Measurements from ENCODE around the gene DRC7. TPM values are rescaled to one million over a fixed set of nuclear protein-coding genes. Genes with fewer than 3 reads are reported as not detected.

The DRC7 gene
- total RNA-seq, 2 donors from 2014 or later = not detected

GRCh38 chr16:57724531-57724930 is 29.9 kb downstream of the DRC7 start:
- DNase-seq (ENCODE audit: low spot score) = no peak
- no peak overlapping the region for H3K4me3 ChIP-seq

GRCh38 chr16:57725151-57725550 is 30.5 kb downstream of the DRC7 start:
- Histone ChIP-seq H3K9me3 (no peaks in the 10 kb centered on the region), H3K4me1 (no peaks in the 10 kb centered on the region), H3K4me3 (no peak overlapping the region), H3K27me3 (no peaks in the 10 kb centered on the region), H3K36me3 (no peaks in the 10 kb centered on the region), H3K27ac (no peak overlapping the region)
- DNase-seq (ENCODE audit: low spot score) = no peak
- no peak for TF ChIP-seq CTCF (IDR thresholded peaks at IDR 0.05)

More at GRCh38 chr16:57724531-57724930, 29.9 kb downstream of the DRC7 start:
- Histone ChIP-seq H3K36me3 (no peaks in the 10 kb centered on the region), H3K9me3 (no peaks in the 10 kb centered on the region), H3K27me3 (no peaks in the 10 kb centered on the region), H3K4me1 (no peaks in the 10 kb centered on the region), H3K27ac (no peak overlapping the region)
- no peak for TF ChIP-seq CTCF (IDR thresholded peaks at IDR 0.05)

GRCh38 chr16:57725554-57725953 is 30.9 kb downstream of the DRC7 start:
- no peaks in the 10 kb centered on the region for H3K4me1 ChIP-seq
- DNase-seq (ENCODE audit: low spot score) = no peak
- no peaks in the 10 kb centered on the region for H3K9me3 ChIP-seq
- H3K36me3 ChIP-seq = no peaks in the 10 kb centered on the region
- TF ChIP-seq CTCF (IDR thresholded peaks at IDR 0.05) = no peak
- no peaks in the 10 kb centered on the region for H3K27me3 ChIP-seq
- no peak overlapping the region for H3K27ac ChIP-seq
- no peak overlapping the region for H3K4me3 ChIP-seq

- DNase-seq (ENCODE audit: low spot score) = no peak
- no peaks in the 10 kb centered on the region for H3K36me3 ChIP-seq
- no peaks in the 10 kb centered on the region for H3K27me3 ChIP-seq
- TF ChIP-seq CTCF (IDR thresholded peaks at IDR 0.05) = no peak
- H3K9me3 ChIP-seq = no peaks in the 10 kb centered on the region
- no peaks in the 10 kb centered on the region for H3K4me1 ChIP-seq
- H3K27ac ChIP-seq = no peak overlapping the region
- H3K4me3 ChIP-seq = no peak overlapping the region
Measured at GRCh38 chr16:57725976-57726375, 31.4 kb downstream of the DRC7 start.

GRCh38 chr16:57726433-57726947 is 31.9 kb downstream of the DRC7 start:
- H3K27me3 ChIP-seq = no peaks in the 10 kb centered on the region
- no peak overlapping the region for H3K27ac ChIP-seq
- no peaks in the 10 kb centered on the region for H3K9me3 ChIP-seq
- H3K4me3 ChIP-seq = no peak overlapping the region
- DNase-seq (ENCODE audit: low spot score) = no peak
- no peak for TF ChIP-seq CTCF (IDR thresholded peaks at IDR 0.05)
- H3K36me3 ChIP-seq = no peaks in the 10 kb centered on the region
- H3K4me1 ChIP-seq = no peaks in the 10 kb centered on the region

GRCh38 chr16:57727610-57728009 is 33.0 kb downstream of the DRC7 start:
- H3K9me3 ChIP-seq = no peaks in the 10 kb centered on the region
- no peaks in the 10 kb centered on the region for H3K27me3 ChIP-seq
- no peak overlapping the region for H3K27ac ChIP-seq
- no peaks in the 10 kb centered on the region for H3K4me1 ChIP-seq
- no peak for DNase-seq (ENCODE audit: low spot score)
- H3K36me3 ChIP-seq = no peaks in the 10 kb centered on the region
- TF ChIP-seq CTCF (IDR thresholded peaks at IDR 0.05) = no peak
- H3K4me3 ChIP-seq = no peak overlapping the region
